CD8-positive, alpha-beta memory T cell (primary cell): ENCODE data around the gene PSMG3. TPM values are rescaled to one million over a fixed set of nuclear protein-coding genes. Genes with fewer than 3 reads are reported as not detected.

Experiments used
- CTCF ChIA-PET: fragments of 350-600 bp; sonication (Branson Sonifier 250); formaldehyde crosslinking; loops from one replicate; lab custom pipeline; 2021; ENCODE audit warnings: antibody characterized with exemption; lab: Charles Lee
- POLR2A ChIA-PET: fragments of 350-600 bp; sonication (Branson Sonifier 250); formaldehyde crosslinking; loops from one replicate; lab custom pipeline; 2021; ENCODE audit warnings: antibody characterized with exemption; lab: Charles Lee
- DNase-seq, 5 donors: peaks; one replicate each; pipeline versions ENCODE4 v3.0.0 to v3.0.0-alpha.2; 2020 to 2022; ENCODE audit warnings: mixed read lengths in 1 of 5
- H3K27ac ChIP-seq: one replicate; pipeline ENCODE4 v1.7.0; 2013; ENCODE audit warnings: low read depth, mild to moderate bottlenecking, low read length, moderate library complexity
- H3K27me3 ChIP-seq: 2 replicates; pipeline ENCODE4 v1.7.0; 2013; ENCODE audit warnings: low read length, mild to moderate bottlenecking; ENCODE audit not compliant: insufficient read depth, poor library complexity, severe bottlenecking
- H3K36me3 ChIP-seq: 2 replicates; pipeline ENCODE4 v1.7.0; 2013; ENCODE audit warnings: mild to moderate bottlenecking, low read length, moderate library complexity; ENCODE audit not compliant: insufficient read depth
- H3K4me1 ChIP-seq: 2 replicates; pipeline ENCODE4 v1.7.0; 2013; ENCODE audit warnings: mild to moderate bottlenecking, low read length, moderate library complexity; ENCODE audit not compliant: insufficient read depth
- H3K4me3 ChIP-seq: 2 replicates; pipeline ENCODE4 v1.7.0; 2013; ENCODE audit warnings: mild to moderate bottlenecking, low read length
- H3K9me3 ChIP-seq: 2 replicates; pipeline ENCODE4 v1.7.0; 2013; ENCODE audit warnings: mild to moderate bottlenecking, low read length
- H3K27ac Mint-ChIP-seq, 8 donors: one replicate each; pipeline ENCODE4 v1.8.0; 2020 to 2021; ENCODE audit warnings: mixed read lengths in 8 of 8, mild to moderate bottlenecking in 6 of 8, inconsistent platforms in 3 of 8, moderate library complexity in 3 of 8
- H3K27me3 Mint-ChIP-seq, 2 donors: one replicate each; pipeline ENCODE4 v1.8.0; 2020 to 2021; ENCODE audit warnings: mixed read lengths in 2 of 2, mild to moderate bottlenecking in 1 of 2, moderate library complexity in 1 of 2
- H3K36me3 Mint-ChIP-seq, 3 donors: one replicate each; pipeline ENCODE4 v1.8.0; 2020 to 2021; ENCODE audit warnings: mixed read lengths in 3 of 3, inconsistent platforms in 1 of 3, mild to moderate bottlenecking in 1 of 3
- H3K4me1 Mint-ChIP-seq, 3 donors: one replicate each; pipeline ENCODE4 v1.8.0; 2020 to 2021; ENCODE audit warnings: mixed read lengths in 3 of 3, inconsistent platforms in 1 of 3, mild to moderate bottlenecking in 1 of 3
- H3K4me3 Mint-ChIP-seq, 7 donors: one replicate each; pipeline ENCODE4 v1.8.0; 2020 to 2021; ENCODE audit warnings: mixed read lengths in 7 of 7, mild to moderate bottlenecking in 6 of 7, moderate library complexity in 4 of 7, inconsistent platforms in 2 of 7
- H3K9me3 Mint-ChIP-seq, 5 donors: one replicate each; pipeline ENCODE4 v1.8.0; 2020 to 2022; ENCODE audit warnings: mixed read lengths in 5 of 5, mild to moderate bottlenecking in 3 of 5, moderate library complexity in 2 of 5, inconsistent platforms in 1 of 5
- polyA plus RNA-seq: library from polyadenylated mRNA; unstranded; fragments of 300-500 nt; fragmentation: Illumina TruSeq; gene quantifications from one replicate; pipeline ENCODE4 v1.2.3, GENCODE V29; 2021
- total RNA-seq, 2 experiments: library from RNA; stranded (reverse); gene quantifications; one replicate each; pipeline ENCODE4 v1.2.3, GENCODE V29; 2021

Gene PSMG3
- total and polyA plus RNA-seq, 3 experiments from 2014 or later = 51.3 to 80.7 (median 71.0) TPM

GRCh38 chr7:1595027-1595426, 25.2 kb upstream of the PSMG3 start:
- ChIA-PET POLR2A (no interaction called here), CTCF (no interaction called here)
- Mint-ChIP-seq H3K27me3 (peaks cover 34 to 59% of the 10 kb centered on the region in 2 donors), H3K4me3 (no peak overlapping the region), H3K9me3 (peaks cover 0 to 3% (median 0%) of the 10 kb centered on the region in 5 donors), H3K27ac (no peak overlapping the region), H3K4me1 (peaks cover 14 to 24% (median 22%) of the 10 kb centered on the region in 3 donors), H3K36me3 (peaks cover 0 to 2% (median 0%) of the 10 kb centered on the region in 3 donors)
- peaks cover 11% of the 10 kb centered on the region for H3K27me3 ChIP-seq
- H3K4me1 ChIP-seq = peaks cover 11% of the 10 kb centered on the region
- no peak overlapping the region for H3K27ac ChIP-seq
- H3K9me3 ChIP-seq = no peaks in the 10 kb centered on the region
- H3K36me3 ChIP-seq = no peaks in the 10 kb centered on the region
- DNase-seq = no peak
- H3K4me3 ChIP-seq = no peak overlapping the region

- Histone ChIP-seq H3K4me3 (no peak overlapping the region), H3K27me3 (peaks cover 12% of the 10 kb centered on the region), H3K9me3 (no peaks in the 10 kb centered on the region), H3K27ac (no peak overlapping the region), H3K4me1 (peaks cover 11% of the 10 kb centered on the region), H3K36me3 (no peaks in the 10 kb centered on the region)
- POLR2A ChIA-PET = no interaction called here
- CTCF ChIA-PET = no interaction called here
- Mint-ChIP-seq H3K9me3 (peaks cover 0 to 3% (median 0%) of the 10 kb centered on the region in 5 donors), H3K4me3 (no peak overlapping the region), H3K27ac (no peak overlapping the region), H3K36me3 (peaks cover 0 to 3% (median 2%) of the 10 kb centered on the region in 3 donors), H3K27me3 (peaks cover 33 to 64% of the 10 kb centered on the region in 2 donors), H3K4me1 (peaks cover 14 to 24% (median 22%) of the 10 kb centered on the region in 3 donors)
- DNase-seq = no peak
Measured at GRCh38 chr7:1593904-1594421, 24.1 kb upstream of the PSMG3 start.

GRCh38 chr7:1593091-1593866, 23.4 kb upstream of the PSMG3 start:
- ChIA-PET POLR2A (no interaction called here), CTCF (interaction anchor here (0.6 kb wide), 1 partner anchor 19 kb away, joined by 3 read pairs; no protein-coding TSS in a partner anchor)
- Histone ChIP-seq H3K4me1 (peaks cover 11% of the 10 kb centered on the region), H3K27me3 (peaks cover 12% of the 10 kb centered on the region), H3K36me3 (no peaks in the 10 kb centered on the region), H3K9me3 (no peaks in the 10 kb centered on the region), H3K4me3 (no peak overlapping the region), H3K27ac (no peak overlapping the region)
- Mint-ChIP-seq H3K27me3 (peaks cover 36 to 59% of the 10 kb centered on the region in 2 donors), H3K4me1 (peaks cover 14 to 24% (median 22%) of the 10 kb centered on the region in 3 donors), H3K4me3 (peak overlapping the region in 3 of 7 donors; percentile 7 to 71 (median 27)), H3K36me3 (peaks cover 0 to 4% (median 2%) of the 10 kb centered on the region in 3 donors), H3K27ac (peak overlapping the region in 1 of 8 donors; percentile 15), H3K9me3 (peaks cover 0 to 3% (median under 1%) of the 10 kb centered on the region in 5 donors)
- DNase-seq = no peak

GRCh38 chr7:1592299-1592871, 22.6 kb upstream of the PSMG3 start:
- POLR2A ChIA-PET = interaction anchor here (0.6 kb wide), 1 partner anchor 172 kb away, joined by 3 read pairs; no protein-coding TSS in a partner anchor
- Mint-ChIP-seq H3K36me3 (peaks cover 0 to 7% (median 4%) of the 10 kb centered on the region in 3 donors), H3K27me3 (peaks cover 36 to 63% of the 10 kb centered on the region in 2 donors), H3K9me3 (peaks cover 0 to 3% (median 2%) of the 10 kb centered on the region in 5 donors), H3K27ac (peak overlapping the region in 2 of 8 donors; percentile 29 to 54), H3K4me1 (peaks cover 14 to 24% (median 22%) of the 10 kb centered on the region in 3 donors), H3K4me3 (peak overlapping the region in 5 of 7 donors; percentile 7 to 75 (median 71))
- peaks cover 11% of the 10 kb centered on the region for H3K4me1 ChIP-seq
- DNase-seq = no peak
- no peaks in the 10 kb centered on the region for H3K9me3 ChIP-seq
- no peak overlapping the region for H3K4me3 ChIP-seq
- CTCF ChIA-PET = no interaction called here
- H3K36me3 ChIP-seq = no peaks in the 10 kb centered on the region
- H3K27me3 ChIP-seq = peaks cover 12% of the 10 kb centered on the region
- H3K27ac ChIP-seq = no peak overlapping the region

- Mint-ChIP-seq H3K4me3 (peak overlapping the region in 4 of 7 donors; percentile 51 to 73 (median 66)), H3K4me1 (peaks cover 14 to 24% (median 22%) of the 10 kb centered on the region in 3 donors), H3K9me3 (peaks cover 0 to 3% (median 2%) of the 10 kb centered on the region in 5 donors), H3K36me3 (peaks cover 0 to 7% (median 4%) of the 10 kb centered on the region in 3 donors), H3K27me3 (peaks cover 33 to 58% of the 10 kb centered on the region in 2 donors), H3K27ac (peak overlapping the region in 2 of 8 donors; percentile 29 to 76)
- Histone ChIP-seq H3K4me3 (no peak overlapping the region), H3K27ac (no peak overlapping the region), H3K4me1 (peaks cover 11% of the 10 kb centered on the region), H3K36me3 (no peaks in the 10 kb centered on the region), H3K27me3 (peaks cover 12% of the 10 kb centered on the region), H3K9me3 (no peaks in the 10 kb centered on the region)
- CTCF ChIA-PET = no interaction called here
- DNase-seq = no peak
- POLR2A ChIA-PET = interaction anchor here (0.6 kb wide), 1 partner anchor 1906 kb away, joined by 3 read pairs; no protein-coding TSS in a partner anchor
Measured at GRCh38 chr7:1591876-1592275, 22.0 kb upstream of the PSMG3 start.

GRCh38 chr7:1591396-1591795, 21.6 kb upstream of the PSMG3 start:
- no peak overlapping the region for H3K27ac ChIP-seq
- peaks cover 11% of the 10 kb centered on the region for H3K4me1 ChIP-seq
- peaks cover 12% of the 10 kb centered on the region for H3K27me3 ChIP-seq
- ChIA-PET POLR2A (interaction anchor here (0.6 kb wide), 1 partner anchor 1906 kb away, joined by 3 read pairs; no protein-coding TSS in a partner anchor), CTCF (no interaction called here)
- H3K27me3 Mint-ChIP-seq = peaks cover 29 to 53% of the 10 kb centered on the region in 2 donors
- H3K4me3 Mint-ChIP-seq = peak overlapping the region in 3 of 7 donors; percentile 43 to 62 (median 51)
- H3K36me3 ChIP-seq = no peaks in the 10 kb centered on the region
- no peak overlapping the region for H3K4me3 ChIP-seq
- DNase-seq = no peak
- peaks cover 0 to 3% (median 2%) of the 10 kb centered on the region in 5 donors for H3K9me3 Mint-ChIP-seq
- no peaks in the 10 kb centered on the region for H3K9me3 ChIP-seq
- peaks cover 14 to 24% (median 22%) of the 10 kb centered on the region in 3 donors for H3K4me1 Mint-ChIP-seq
- peaks cover 0 to 7% (median 5%) of the 10 kb centered on the region in 3 donors for H3K36me3 Mint-ChIP-seq
- H3K27ac Mint-ChIP-seq = no peak overlapping the region

GRCh38 chr7:1590887-1591286, 21.1 kb upstream of the PSMG3 start:
- Histone ChIP-seq H3K9me3 (no peaks in the 10 kb centered on the region), H3K36me3 (no peaks in the 10 kb centered on the region), H3K27ac (no peak overlapping the region), H3K4me1 (peaks cover 11% of the 10 kb centered on the region), H3K4me3 (no peak overlapping the region), H3K27me3 (peaks cover 12% of the 10 kb centered on the region)
- peaks cover 0 to 7% (median 5%) of the 10 kb centered on the region in 3 donors for H3K36me3 Mint-ChIP-seq
- H3K27ac Mint-ChIP-seq = no peak overlapping the region
- no peak overlapping the region for H3K4me3 Mint-ChIP-seq
- H3K27me3 Mint-ChIP-seq = peaks cover 29 to 48% of the 10 kb centered on the region in 2 donors
- no peak for DNase-seq
- ChIA-PET CTCF (no interaction called here), POLR2A (no interaction called here)
- peaks cover 14 to 24% (median 22%) of the 10 kb centered on the region in 3 donors for H3K4me1 Mint-ChIP-seq
- H3K9me3 Mint-ChIP-seq = peaks cover 0 to 3% (median 2%) of the 10 kb centered on the region in 5 donors
